SK-N-MC (cell line): ENCODE measurements around the gene CPLANE1.
"Not testable (repeated sequence)": the region's sequence is repeated elsewhere in the genome, so short reads cannot be mapped to it uniquely, and the experiment has no call there.

Experiments
- EZH2 ChIP-seq: fragments of 200-600 bp; sonication (generic); IDR thresholded peaks from one replicate; pipeline ENCODE4 v1.6.1; 2017; ENCODE audit warnings: antibody characterized with exemption
- FOXP2 ChIP-seq: optimal IDR thresholded peaks from 2 replicates; pipeline ENCODE3; 2011; ENCODE audit warnings: mild to moderate bottlenecking, moderate library complexity; ENCODE audit not compliant: insufficient read depth; ENCODE audit errors: extremely low read length, control extremely low read depth
- POLR2AphosphoS5 ChIP-seq: IDR thresholded peaks from 2 replicates; pipeline ENCODE4 v1.6.1; 2012; ENCODE audit warnings: mild to moderate bottlenecking, low read depth, low read length, borderline replicate concordance

DNA sequence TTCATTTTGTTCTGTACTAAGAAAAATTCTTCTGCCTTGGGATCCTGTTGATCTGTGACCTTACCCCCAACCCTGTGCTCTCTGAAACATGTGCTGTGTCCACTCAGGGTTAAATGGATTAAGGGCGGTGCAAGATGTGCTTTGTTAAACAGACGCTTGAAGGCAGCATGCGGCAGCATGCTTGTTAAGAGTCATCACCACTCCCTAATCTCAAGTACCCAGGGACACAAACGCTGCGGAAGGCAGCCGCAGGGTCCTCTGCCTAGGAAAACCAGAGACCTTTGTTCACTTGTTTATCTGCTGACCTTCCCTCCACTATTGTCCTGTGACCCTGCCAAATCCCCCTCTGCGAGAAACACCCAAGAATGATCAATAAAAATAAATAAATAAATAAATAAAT lies 47.1 kb upstream of the CPLANE1 start:
- not testable (repeated sequence) for TF ChIP-seq POLR2AphosphoS5, EZH2, FOXP2
